Stomach (tissue), 9 donors: ENCODE data around the gene AXIN2. TPM values are rescaled to one million over a fixed set of nuclear protein-coding genes. Genes with fewer than 3 reads are reported as not detected.

Experiments used
- DNase-seq, 2 donors: peaks; one replicate each; pipeline versions ENCODE4 v3.0.0 to v3.0.0-alpha.2; 2013 to 2019
- H3K27ac ChIP-seq, 5 donors: fragments of 200-600 bp in 4 of 5; sonication (generic) in 4 of 5; one replicate each; pipeline ENCODE4 v1.5.1; 2013 to 2019; ENCODE audit warnings: mild to moderate bottlenecking in 1 of 5, moderate library complexity in 1 of 5
- H3K27me3 ChIP-seq, 3 donors: fragments of 200-600 bp; sonication (generic); one replicate each; pipeline ENCODE4 v1.5.1; 2017 to 2019; ENCODE audit warnings: mixed run types in 1 of 3
- H3K36me3 ChIP-seq, 4 donors: fragments of 200-600 bp; sonication (generic); 1 replicate in 3 of 4; 2 replicates in 1 of 4; pipeline ENCODE4 v1.5.1; 2016 to 2019
- H3K4me1 ChIP-seq, 4 donors: fragments of 200-600 bp; sonication (generic); one replicate each; pipeline ENCODE4 v1.5.1; 2016 to 2019
- H3K4me3 ChIP-seq, 4 donors: fragments of 200-600 bp; sonication (generic) in 3 of 4; one replicate each; pipeline ENCODE4 v1.5.1; 2016 to 2019; ENCODE audit warnings: mild to moderate bottlenecking in 1 of 4
- H3K9me3 ChIP-seq, 4 donors: fragments of 200-600 bp; sonication (generic); one replicate each; pipeline ENCODE4 v1.5.1; 2016 to 2019
- EP300 ChIP-seq: sonication (generic); formaldehyde crosslinking; IDR thresholded peaks from one replicate; pipeline ENCODE4 v1.6.1; 2017; ENCODE audit warnings: antibody characterized with exemption
- POLR2A ChIP-seq, 4 donors: fragments of 450-650 bp; IDR thresholded peaks; one replicate each; pipeline ENCODE4 v1.6.1; 2016; ENCODE audit warnings: antibody characterized with exemption in 4 of 4, control low read depth in 2 of 4, mild to moderate bottlenecking in 1 of 4, moderate library complexity in 1 of 4
- POLR2AphosphoS5 ChIP-seq, 3 donors: sonication (generic); formaldehyde crosslinking; IDR thresholded peaks; one replicate each; pipeline ENCODE4 v1.6.1; 2016; ENCODE audit warnings: antibody characterized with exemption in 3 of 3
- WGBS, 5 donors: extraction: QIAGEN DNeasy Blood & Tissue Kit in 3 of 5; methylation state at CpG; one replicate each; pipeline versions ENCODE4 v1.1.5 to v1.1.7; 2013 to 2018; 5-methylcytosine and 5-hydroxymethylcytosine counted together
- intact Hi-C: fragments of 100-400 bp; cut with DNase I; formaldehyde crosslinking; loops from one replicate; pipeline ENCODE4 v1.15.1; 2023; ENCODE audit warnings: low total_unique reads
- polyA plus RNA-seq, 3 donors: library from polyadenylated mRNA; stranded (reverse); fragments of 200-250 nt; gene quantifications; one replicate each; pipeline ENCODE4 v1.2.3, GENCODE V29; 2013
- total RNA-seq, 5 donors: library from RNA; depleted of rRNA; stranded (reverse); fragments of >200 nt; gene quantifications; one replicate each; pipeline versions ENCODE4 v1.1.0 to v1.2.3, GENCODE V29; 2014 to 2016
- TF ChIP-seq, protein P1 (sequence below), 7 experiments: fragments of 450-650 bp in 4 of 7; fragments of 200-600 bp in 3 of 7; sonication (generic) in 3 of 7; IDR thresholded peaks; one replicate each; pipeline ENCODE4 v1.5.1; 2016 to 2019; ENCODE audit warnings: antibody characterized with exemption in 7 of 7, control low read depth in 2 of 7, mild to moderate bottlenecking in 1 of 7
- donor health status: healthy with polysubstance abuse.
- donor health status: Bipolar disorder and iron deficiency.
- donor health status: healthy.

Gene AXIN2
- total and polyA plus RNA-seq, 8 donors = 2.7 to 46.9 (median 12.0) TPM

DNA sequence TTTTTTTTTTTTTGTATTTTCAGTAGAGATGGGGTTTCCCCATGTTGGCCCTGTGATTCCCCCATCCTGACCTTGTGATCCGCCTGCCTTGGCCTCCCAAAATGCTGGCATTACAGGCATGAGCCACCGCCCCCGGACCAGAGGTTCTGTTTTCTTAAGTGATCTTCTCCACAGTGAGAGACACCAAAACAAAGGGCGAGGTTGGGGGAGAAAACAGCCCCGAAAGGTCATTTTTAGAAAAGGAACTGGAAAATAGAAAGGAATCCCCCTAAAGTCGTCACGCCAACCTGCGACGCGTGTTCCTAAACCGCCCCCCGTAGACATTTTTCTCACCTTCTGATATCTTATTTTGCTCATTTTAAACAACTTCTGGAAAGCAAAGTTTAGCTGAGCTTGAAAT lies 6.1 kb upstream of the AXIN2 start:
- no peaks in the 10 kb centered on the region for H3K36me3 ChIP-seq
- no peak overlapping the region for H3K4me3 ChIP-seq
- H3K9me3 ChIP-seq = no peaks in the 10 kb centered on the region
- H3K4me1 ChIP-seq = peaks cover 0 to 22% (median 13%) of the 10 kb centered on the region in 4 donors
- no peaks in the 10 kb centered on the region for H3K27me3 ChIP-seq
- DNase-seq = no peak
- WGBS, 5 donors = 94 to 96% (median 94%) methylated on average over 12 of the region's 12 CpGs
- no peak for TF ChIP-seq EP300
- TF ChIP-seq, protein P1, sequence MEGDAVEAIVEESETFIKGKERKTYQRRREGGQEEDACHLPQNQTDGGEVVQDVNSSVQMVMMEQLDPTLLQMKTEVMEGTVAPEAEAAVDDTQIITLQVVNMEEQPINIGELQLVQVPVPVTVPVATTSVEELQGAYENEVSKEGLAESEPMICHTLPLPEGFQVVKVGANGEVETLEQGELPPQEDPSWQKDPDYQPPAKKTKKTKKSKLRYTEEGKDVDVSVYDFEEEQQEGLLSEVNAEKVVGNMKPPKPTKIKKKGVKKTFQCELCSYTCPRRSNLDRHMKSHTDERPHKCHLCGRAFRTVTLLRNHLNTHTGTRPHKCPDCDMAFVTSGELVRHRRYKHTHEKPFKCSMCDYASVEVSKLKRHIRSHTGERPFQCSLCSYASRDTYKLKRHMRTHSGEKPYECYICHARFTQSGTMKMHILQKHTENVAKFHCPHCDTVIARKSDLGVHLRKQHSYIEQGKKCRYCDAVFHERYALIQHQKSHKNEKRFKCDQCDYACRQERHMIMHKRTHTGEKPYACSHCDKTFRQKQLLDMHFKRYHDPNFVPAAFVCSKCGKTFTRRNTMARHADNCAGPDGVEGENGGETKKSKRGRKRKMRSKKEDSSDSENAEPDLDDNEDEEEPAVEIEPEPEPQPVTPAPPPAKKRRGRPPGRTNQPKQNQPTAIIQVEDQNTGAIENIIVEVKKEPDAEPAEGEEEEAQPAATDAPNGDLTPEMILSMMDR (IDR thresholded peaks at IDR 0.05) = no peak
- H3K27ac ChIP-seq = no peak overlapping the region
- intact Hi-C loops = no loop called here

DNA sequence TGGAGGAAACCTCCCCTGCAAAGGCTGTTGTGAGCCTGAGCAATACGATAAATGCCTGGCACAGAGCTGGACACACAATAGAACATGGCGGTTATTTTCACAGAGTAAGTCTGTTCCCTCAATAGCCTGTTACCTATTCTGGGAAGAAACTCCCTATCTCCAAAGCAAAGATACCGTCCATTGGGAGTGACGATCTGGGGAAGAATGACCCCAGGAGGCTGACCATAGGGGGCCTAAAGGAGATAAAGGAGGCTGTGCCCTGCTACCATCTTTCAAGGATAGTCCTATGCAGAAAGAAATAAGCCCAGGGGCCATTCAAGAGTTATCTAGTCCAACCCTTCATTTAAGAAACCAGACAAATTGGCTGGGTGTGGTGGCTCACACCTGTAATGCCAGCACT lies 4.1 kb upstream of the AXIN2 start:
- Histone ChIP-seq H3K36me3 (no peaks in the 10 kb centered on the region), H3K4me1 (peaks cover 8 to 31% (median 22%) of the 10 kb centered on the region in 4 donors), H3K27me3 (peaks cover 0 to under 1% (median 0%) of the 10 kb centered on the region in 3 donors), H3K9me3 (no peaks in the 10 kb centered on the region), H3K27ac (peak overlapping the region in 3 of 5 donors; percentile 35 to 83 (median 66)), H3K4me3 (no peak overlapping the region)
- WGBS, 5 donors = 70 to 81% (median 75%) methylated on average over 4 of the region's 4 CpGs
- TF ChIP-seq POLR2A (IDR thresholded peaks at IDR 0.05) (no peak), POLR2AphosphoS5 (IDR thresholded peaks at IDR 0.05) (no peak), EP300 (no peak)
- TF ChIP-seq, protein P1 (IDR thresholded peaks at IDR 0.05) = no peak
- intact Hi-C loops = no loop called here
- DNase-seq = no peak

DNA sequence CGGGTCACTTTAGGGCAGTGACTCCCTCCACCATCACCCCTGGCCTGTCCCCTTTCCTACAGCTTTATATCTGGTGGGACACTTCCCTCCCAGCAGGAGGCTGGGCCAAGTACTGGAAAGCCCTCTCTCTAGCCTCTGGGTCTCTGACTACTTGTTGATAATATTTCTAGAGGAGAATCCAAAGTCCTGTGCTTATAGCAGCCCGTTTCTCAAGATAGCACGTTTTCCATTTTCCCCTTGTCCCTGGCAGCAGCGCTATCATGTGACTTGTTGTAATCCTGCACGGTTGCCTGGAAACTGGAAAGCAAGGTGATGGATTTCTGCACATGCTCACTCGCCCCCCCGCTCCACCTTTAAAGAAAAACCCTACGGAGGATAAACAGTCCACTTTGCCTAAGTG lies 3.3 kb upstream of the AXIN2 start:
- Histone ChIP-seq H3K9me3 (no peaks in the 10 kb centered on the region), H3K4me1 (peaks cover 8 to 31% (median 22%) of the 10 kb centered on the region in 4 donors), H3K4me3 (no peak overlapping the region), H3K27ac (peak overlapping the region; percentile 15 to 83 (median 45)), H3K36me3 (no peaks in the 10 kb centered on the region), H3K27me3 (peaks cover 0 to 8% (median 0%) of the 10 kb centered on the region in 3 donors)
- peak; percentile 55 to 93 for DNase-seq
- intact Hi-C loops = no loop called here
- WGBS, 5 donors = 17 to 39% (median 24%) methylated on average over 8 of the region's 8 CpGs
- peak in 2 of 3 donors; percentile 38 to 40 for TF ChIP-seq POLR2AphosphoS5 (IDR thresholded peaks at IDR 0.05)
- TF ChIP-seq, protein P1 (IDR thresholded peaks at IDR 0.05) = no peak

DNA sequence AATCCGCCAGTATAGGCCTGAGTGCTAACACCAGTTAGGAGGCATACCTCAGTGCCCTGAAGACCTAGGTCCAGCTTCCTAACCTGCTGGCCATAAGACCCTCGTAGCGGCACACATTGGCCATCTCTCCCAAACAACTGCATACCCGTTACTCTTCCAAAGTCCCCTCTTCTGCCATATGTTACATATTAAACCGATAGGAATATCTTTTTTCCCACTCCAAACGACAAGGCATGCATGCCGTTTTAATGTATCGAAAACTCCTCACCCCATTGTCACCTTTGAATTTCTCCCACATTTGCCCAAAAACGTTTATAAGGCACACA lies 721 bp upstream of the AXIN2 start:
- H3K4me3 ChIP-seq = peak overlapping the region in 2 of 4 donors; percentile 95 to 96
- 41 to 54% (median 46%) methylated on average over 8 to 9 of the region's 9 CpGs for WGBS, 5 donors
- H3K9me3 ChIP-seq = no peaks in the 10 kb centered on the region
- peak overlapping the region in 2 of 5 donors; percentile 92 to 95 for H3K27ac ChIP-seq
- no peak for DNase-seq
- peaks cover 18 to 31% (median 26%) of the 10 kb centered on the region in 4 donors for H3K4me1 ChIP-seq
- TF ChIP-seq EP300 = no peak
- TF ChIP-seq POLR2AphosphoS5 (IDR thresholded peaks at IDR 0.05) = no peak
- TF ChIP-seq POLR2A (IDR thresholded peaks at IDR 0.05) = no peak
- TF ChIP-seq, protein P1 (IDR thresholded peaks at IDR 0.05) = no peak
- no peaks in the 10 kb centered on the region for H3K36me3 ChIP-seq
- H3K27me3 ChIP-seq = peaks cover 0 to 25% (median 0%) of the 10 kb centered on the region in 3 donors
- intact Hi-C loops = no loop called here
